GM23338 (cell line): ENCODE results near the gene UBXN1.

Experiments
- CREB1 ChIP-seq: fragments of 250-450 bp; sonication (Bioruptor Pico); IDR thresholded peaks from 2 replicates; pipeline ENCODE4 v1.5.0; 2020; ENCODE audit warnings: low read depth, mild to moderate bottlenecking, moderate library complexity
- CTCF ChIP-seq, 2 experiments: fragments of 200-600 bp in 1 of 2; sonication (generic) in 1 of 2; conservative IDR thresholded peaks; 2 replicates each; pipeline versions ENCODE4 v1.5.1 to v1.6.1; 2016 to 2017; ENCODE audit warnings: antibody characterized with exemption in 2 of 2, low read depth in 2 of 2, mild to moderate bottlenecking in 2 of 2, moderate library complexity in 1 of 2
- EZH2 ChIP-seq: fragments of 200-600 bp; sonication (generic); IDR thresholded peaks from one replicate; pipeline ENCODE4 v1.8.0; 2017; ENCODE audit warnings: antibody characterized with exemption, mild to moderate bottlenecking, low read depth; ENCODE audit not compliant: unreplicated experiment
- EZH2phosphoT487 ChIP-seq: fragments of 200-600 bp; sonication (generic); IDR thresholded peaks from one replicate; pipeline ENCODE4 v1.8.1; 2018; ENCODE audit warnings: antibody characterized with exemption; ENCODE audit not compliant: unreplicated experiment
- JUNB ChIP-seq: IDR thresholded peaks from one replicate; pipeline ENCODE4 v1.6.1; 2016; ENCODE audit warnings: antibody characterized with exemption; ENCODE audit not compliant: unreplicated experiment
- NANOG ChIP-seq: IDR thresholded peaks from 2 replicates; pipeline ENCODE4 v1.6.1; 2016; ENCODE audit warnings: antibody characterized with exemption, borderline replicate concordance
- POLR2AphosphoS5 ChIP-seq: IDR thresholded peaks from 2 replicates; pipeline ENCODE4 v1.6.1; 2016; ENCODE audit warnings: antibody characterized with exemption, low read depth
- REST ChIP-seq: IDR thresholded peaks from one replicate; pipeline ENCODE4 v1.6.1; 2018; ENCODE audit warnings: antibody characterized with exemption; ENCODE audit not compliant: unreplicated experiment
- ZNF331 ChIP-seq: fragments of 250-450 bp; sonication (Bioruptor Pico); IDR thresholded peaks from 2 replicates; pipeline ENCODE4 v1.5.0; 2020; ENCODE audit warnings: low read depth, mild to moderate bottlenecking, moderate library complexity

GRCh38 chr11:62724171-62724570, 45.3 kb upstream of the UBXN1 start:
- no peak for TF ChIP-seq CTCF (conservative IDR thresholded peaks at IDR 0.05; ENCODE audit: low read depth in 2 of 2)
- no peak for TF ChIP-seq EZH2
- no peak for TF ChIP-seq ZNF331 (CRISPR knock-in tag)
- no peak for TF ChIP-seq POLR2AphosphoS5
- no peak for TF ChIP-seq CREB1 (CRISPR knock-in tag)
- no peak for TF ChIP-seq NANOG
- TF ChIP-seq REST: no peak
- no peak for TF ChIP-seq EZH2phosphoT487
- TF ChIP-seq JUNB: no peak
